RPMI8226 (cell line): Measurements from ENCODE around the gene COX5A.
"Not testable (repeated sequence)": the region's sequence is repeated elsewhere in the genome, so short reads cannot be mapped to it uniquely, and the experiment has no call there.

Experiments
- DNase-seq: peaks from one replicate; pipeline ENCODE4 v3.0.0-alpha.2; 2015

COX5A gene

GRCh38 chr15:74896316-74896715 lies 41.6 kb downstream of the COX5A start:
- DNase-seq, result no peak

GRCh38 chr15:74895830-74896229 lies 42.0 kb downstream of the COX5A start:
- no peak for DNase-seq

DNA sequence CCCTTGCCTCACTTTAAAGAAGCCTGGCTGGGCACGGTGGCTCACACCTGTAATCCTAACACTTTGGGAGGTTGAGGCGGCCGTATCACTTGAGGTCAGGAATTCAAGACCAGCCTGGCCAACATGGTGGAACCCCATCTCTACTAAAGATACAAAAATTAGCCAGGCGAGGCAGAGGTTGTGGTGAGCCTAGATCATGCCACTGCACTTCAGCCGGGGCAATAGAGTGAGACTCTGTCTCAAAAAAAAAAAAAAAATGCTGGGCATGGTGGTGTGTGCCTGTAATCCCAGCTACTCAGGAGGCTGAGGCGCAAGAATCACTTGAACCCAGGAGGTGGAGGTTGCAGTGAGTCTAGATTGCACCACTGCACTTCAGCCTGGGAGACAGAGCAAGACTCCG lies 43.5 kb downstream of the COX5A start:
- DNase-seq, result not testable (repeated sequence)

DNA sequence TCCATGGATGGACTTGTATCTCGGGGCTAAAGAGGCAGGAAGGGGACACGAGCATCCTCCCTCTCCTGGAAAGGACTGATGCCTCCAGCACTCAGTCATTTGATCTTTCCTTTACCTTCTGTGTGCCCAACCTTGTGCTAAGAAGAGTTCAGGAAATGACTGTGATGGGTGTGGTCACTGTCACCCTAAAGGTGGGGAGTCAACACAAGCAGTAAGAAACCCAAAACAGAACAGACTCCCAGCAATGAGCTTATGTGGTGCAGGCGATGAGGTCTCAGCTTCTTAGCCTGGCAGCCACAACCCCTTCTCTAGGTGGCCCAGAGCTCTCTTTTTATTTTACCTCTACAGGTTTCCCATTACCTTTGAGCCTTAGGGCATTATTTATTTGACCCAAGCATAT lies 44.2 kb downstream of the COX5A start:
- DNase-seq, result no peak

DNA sequence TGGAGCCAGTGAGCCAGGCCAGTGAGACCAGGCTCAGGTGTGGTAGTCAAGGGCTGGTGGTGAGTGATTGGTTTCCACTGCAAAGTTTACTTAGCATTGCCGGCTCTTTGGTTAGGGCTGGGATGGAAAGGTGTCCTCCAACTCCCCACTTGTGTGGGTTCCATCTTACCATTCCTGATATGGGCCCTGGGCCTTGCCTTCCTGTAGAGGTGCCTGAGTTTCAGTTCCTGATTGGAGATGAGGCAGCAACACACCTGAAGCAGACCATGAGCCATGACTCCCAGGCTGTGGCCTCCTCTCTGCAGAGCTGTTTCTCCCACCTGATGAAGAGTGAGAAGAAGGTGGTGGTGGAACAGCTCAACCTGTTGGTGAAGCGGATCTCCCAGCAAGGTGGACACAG lies 44.9 kb downstream of the COX5A start:
- DNase-seq, result peak; percentile 75

DNA sequence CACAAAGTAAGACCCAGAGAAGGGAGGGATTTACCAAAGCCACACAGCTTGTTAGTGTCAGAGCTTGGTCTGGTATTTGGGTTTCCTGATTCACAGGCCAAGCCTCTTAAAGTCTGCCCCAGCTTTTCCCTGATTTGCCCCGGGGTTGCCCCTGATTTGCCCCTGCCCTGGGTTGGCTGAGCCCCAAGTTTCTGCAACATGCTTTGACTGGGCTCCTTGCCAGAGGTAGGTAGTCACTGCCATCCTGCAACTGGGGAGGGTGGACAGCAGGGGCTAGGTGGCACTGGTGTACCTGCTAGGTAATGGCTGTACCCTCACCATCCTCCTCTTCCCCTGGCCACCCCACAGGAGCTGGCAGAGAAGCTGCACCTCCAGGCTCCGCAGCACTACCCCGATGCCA lies 45.6 kb downstream of the COX5A start:
- peak; percentile 99 for DNase-seq

- DNase-seq, result no peak
Measured at GRCh38 chr15:74891469-74891868, 46.4 kb downstream of the COX5A start.

- no peak for DNase-seq
Measured at GRCh38 chr15:74890665-74890960, 47.3 kb downstream of the COX5A start.

GRCh38 chr15:74889883-74890664 lies 47.8 kb downstream of the COX5A start, which contains the start of gene MPI:
MPI (plus strand) TSS chr15:74890042; CDS start chr15:74890074, 32 bp downstream.
- peak; percentile 93 for DNase-seq

DNA sequence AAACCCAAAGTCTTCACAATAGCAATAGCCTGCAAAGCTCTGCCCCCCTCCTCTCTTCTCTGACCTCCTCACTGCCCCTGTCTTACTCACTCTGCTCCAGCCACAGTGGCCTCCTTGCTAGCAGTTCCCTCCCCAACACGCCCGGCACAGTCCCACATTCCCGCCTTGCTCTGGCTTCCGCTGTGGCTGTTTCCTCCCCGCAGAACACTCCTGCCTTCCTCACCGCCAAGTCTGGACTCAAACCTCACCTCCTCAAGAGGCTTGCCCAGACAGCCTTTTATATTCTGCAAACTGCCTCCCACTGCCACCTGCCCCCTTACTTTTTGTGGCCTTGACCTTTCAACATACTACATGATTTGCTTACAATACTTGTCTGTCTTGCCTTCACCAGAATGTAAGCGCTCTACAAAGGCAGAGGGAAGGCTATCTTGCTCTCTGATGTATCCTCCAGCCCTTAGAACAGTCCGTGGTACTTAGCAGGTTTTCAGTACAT lies 48.4 kb downstream of the COX5A start:
- DNase-seq, result no peak

- no peak for DNase-seq
Measured at GRCh38 chr15:74888716-74889115, 49.2 kb downstream of the COX5A start.

DNA sequence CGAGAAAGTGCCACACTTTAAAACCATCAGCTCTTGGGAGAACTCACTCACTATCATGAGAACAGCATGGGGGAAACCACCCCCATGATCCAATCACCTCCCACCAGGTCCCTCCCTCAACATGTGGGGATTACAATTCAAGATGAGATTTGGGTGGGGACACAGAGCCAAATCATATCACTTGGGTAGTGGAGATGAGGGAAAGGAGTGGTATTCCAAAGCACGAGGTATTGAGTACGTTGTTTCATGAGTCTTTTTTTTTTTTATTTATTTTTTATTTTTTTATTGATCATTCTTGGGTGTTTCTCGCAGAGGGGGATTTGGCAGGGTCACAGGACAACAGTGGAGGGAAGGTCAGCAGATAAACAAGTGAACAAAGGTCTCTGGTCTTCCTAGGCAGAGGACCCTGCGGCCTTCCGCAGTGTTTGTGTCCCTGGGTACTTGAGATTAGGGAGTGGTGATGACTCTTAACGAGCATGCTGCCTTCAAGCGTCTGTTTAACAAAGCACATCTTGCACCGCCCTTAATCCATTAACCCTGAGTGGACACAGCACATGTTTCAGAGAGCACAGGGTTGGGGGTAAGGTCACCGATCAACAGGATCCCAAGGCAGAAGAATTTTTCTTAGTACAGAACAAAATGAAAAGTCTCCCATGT lies 50.2 kb downstream of the COX5A start:
- not testable (repeated sequence) for DNase-seq

DNA sequence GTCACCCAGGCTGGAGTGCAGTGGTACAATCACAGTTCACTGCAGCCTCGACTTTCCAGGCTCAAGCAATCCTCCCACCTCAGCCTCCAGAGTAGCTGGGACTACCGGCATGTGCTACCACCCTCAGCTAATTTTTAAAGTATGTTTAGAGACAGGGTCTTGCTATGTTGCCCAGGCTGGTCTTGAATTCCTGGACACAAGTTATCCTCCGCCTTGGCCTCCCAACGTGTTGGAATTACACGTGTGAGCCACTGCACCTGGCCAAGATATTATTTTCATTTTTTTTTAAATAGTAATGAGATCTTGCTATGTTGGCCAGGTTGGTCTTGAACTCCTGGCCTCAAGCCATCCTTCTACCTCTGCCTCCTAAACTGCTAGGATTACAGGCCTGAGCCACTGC lies 52.4 kb downstream of the COX5A start:
- no peak for DNase-seq

DNA sequence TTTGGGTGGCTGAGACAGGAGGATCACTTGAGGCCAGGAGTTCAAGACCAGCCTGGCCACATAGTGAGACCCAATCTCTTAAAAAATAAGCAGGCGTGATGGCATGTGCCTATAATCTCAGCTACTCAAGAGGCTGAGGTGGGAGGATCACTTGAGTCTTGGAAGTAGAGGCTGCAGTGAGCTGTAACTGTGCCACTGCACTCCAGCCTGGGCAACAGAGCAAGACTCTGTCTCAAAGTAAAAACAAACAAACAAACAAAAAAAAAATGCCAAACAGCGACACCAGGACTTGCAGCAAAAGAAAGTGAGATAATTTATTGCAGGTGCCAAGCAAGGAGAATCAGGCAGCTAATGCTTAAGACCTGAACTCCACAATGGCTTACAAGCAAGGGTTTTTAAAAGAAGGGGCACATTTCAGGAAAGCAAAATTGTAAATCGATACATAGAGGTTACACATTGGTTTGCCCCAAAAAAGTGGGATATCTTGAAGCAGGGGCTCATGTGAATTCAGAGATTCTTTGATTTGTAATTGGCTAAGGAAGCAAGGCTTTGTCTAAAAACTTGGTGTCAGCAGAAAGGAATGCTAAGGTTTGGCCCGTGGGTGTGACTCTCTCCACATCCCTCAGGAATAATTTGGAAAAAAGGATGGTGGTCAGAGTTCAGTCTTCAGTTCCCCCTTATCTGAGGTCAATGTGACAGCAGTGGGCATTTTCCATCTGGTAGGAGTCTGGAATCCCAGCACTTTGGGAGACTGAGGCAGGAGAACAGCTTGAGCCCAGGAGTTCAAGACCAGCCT lies 53.2 kb downstream of the COX5A start:
- DNase-seq, result no peak

DNA sequence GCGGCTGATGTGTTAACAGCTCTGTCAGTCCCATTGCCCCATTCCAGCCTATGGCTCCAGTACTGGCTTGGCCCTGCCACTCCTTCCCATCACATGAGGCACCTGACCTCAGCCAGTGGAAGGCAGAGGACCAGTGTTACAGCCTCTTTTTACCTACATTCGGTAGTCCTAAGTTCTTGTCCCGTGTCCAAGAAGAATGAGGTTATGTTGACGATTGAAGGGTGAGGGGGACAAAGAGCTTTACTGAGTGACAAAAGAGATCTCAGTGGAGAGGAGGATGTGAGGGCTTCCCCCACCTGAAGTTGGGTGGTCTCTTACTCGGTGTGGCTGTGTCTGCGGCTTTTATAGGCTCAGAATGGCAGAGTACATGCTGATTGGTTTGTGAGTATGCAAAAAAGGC lies 55.3 kb downstream of the COX5A start:
- no peak for DNase-seq

GRCh38 chr15:74878273-74878672 lies 59.6 kb downstream of the COX5A start:
- DNase-seq, result no peak

DNA sequence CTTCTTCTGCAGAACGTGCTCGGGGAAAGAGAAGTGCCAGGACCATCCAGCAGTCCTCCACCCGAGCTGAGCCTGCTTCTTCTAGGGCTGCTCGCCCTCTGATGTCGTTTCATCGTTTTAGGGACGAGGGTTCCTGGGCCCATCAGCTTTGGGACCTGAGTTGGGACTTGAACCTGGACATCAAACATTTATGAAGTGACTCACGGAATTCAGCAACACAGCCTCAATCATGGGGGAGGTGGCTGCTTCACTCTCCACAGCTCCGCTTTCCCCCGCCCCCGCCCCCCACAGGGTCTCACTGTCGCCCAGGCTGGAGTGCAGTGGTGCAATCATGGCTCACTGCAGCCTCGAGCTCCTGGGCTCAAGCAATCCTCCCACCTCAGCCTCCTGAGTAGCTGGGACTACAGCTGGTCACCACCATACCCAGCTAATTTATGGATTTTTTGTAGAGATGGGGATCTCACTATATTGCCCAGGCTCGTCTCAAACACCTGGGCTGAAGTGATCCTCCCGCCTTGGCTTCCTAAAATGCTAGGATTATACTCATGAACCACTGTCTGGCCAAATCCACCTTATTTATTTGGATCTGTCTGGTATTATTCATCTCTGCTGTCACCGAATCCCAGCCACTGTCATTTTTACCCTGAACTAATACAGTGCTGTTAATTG lies 64.0 kb downstream of the COX5A start:
- DNase-seq, result peak; percentile 64

DNA sequence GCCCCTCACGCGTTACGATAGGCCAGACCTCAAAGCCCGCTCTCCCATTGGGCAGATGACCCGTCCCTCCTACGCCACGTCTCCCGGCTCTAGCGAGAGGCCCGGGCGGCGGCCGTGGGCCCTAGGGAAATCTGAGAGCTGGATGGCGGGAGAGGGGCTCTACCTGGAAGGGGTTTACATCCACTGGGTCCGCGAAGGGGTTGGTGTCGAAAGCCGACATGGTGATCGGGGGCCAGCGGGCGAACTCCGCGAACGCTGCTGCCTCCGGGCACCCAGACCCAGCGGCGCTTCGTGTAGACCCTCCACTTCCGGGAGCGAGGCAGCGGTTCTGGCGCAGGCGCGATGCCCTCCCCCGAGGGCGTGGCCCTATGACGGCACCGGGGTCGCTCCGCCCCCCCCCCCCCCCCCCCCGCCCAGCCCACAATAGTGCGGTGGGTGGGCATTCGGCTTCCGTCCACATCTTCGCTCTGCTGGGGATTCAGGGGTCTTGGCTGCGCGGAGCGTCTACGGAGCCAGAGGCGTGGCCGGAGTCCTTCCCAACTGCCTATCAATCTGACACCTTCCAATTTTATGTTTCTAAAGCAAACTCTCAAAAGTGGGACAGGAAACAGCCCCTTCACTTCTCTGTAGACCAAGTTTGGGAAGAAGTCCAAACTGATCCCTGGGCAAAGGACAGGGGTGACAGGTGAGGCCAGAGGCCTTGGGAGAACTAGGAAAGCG lies 64.7 kb downstream of the COX5A start, which contains the start of gene SCAMP2:
TSS of gene SCAMP2 (minus strand) at position 330 of the 720 bp plus-strand sequence. CDS start at position 220, 110 bp downstream.
- peak; percentile 99 for DNase-seq

GRCh38 chr15:74872702-74873035 lies 65.2 kb downstream of the COX5A start:
- DNase-seq, result no peak

DNA sequence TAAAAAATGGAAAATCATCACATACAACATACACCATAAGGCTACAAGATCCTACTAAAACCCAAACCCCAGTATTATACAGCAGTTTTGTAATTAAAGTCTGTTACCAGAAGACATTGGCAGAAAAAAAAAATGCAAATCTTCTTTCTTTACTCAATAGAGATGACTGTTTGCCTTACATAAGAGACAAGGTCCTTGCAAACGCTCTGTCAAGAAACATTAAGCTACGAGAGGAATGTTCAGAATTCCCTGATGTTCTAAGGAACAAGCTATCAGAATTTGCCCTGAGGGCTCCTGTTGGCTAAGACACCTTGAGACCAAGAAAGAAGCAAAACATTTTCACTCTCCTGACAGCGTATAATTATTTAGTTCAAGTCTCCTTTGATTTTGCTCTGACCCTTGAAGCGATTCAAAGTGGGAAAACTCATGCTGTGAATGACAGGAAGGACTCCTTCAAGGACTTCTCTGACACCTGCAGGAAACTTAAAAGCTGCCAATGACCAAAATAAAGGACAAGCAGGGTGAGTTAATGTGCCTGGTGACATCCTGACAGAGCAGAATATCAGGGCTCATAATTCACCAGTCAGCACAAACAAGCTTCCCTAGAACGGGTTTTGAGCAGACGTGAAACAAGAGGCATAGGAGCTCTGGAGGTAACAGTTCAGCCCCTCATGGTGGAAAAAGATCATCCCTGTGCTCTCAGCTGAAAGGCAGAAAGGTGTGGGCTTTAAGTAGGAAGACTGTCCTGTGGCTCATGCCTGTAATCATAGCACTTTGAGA lies 67.2 kb downstream of the COX5A start:
- DNase-seq, result peak; percentile 89
